HL-60 (cell line): ENCODE results near the gene POLR3E.

ENCODE experiments used
- CTCF ChIP-seq: IDR thresholded peaks from one replicate; pipeline ENCODE4 v1.5.1; 2011; ENCODE audit warnings: low read length, control low read depth, inconsistent platforms; ENCODE audit not compliant: insufficient read depth
- POLR2AphosphoS5 ChIP-seq: IDR thresholded peaks from 2 replicates; pipeline ENCODE4 v1.6.1; 2012; ENCODE audit warnings: low read depth

GRCh38 chr16:22375117-22375962, 78.1 kb downstream of the POLR3E start:
- TF ChIP-seq CTCF (no peak), POLR2AphosphoS5 (no peak)
